ENCODE measurements around the gene MCTP1. TPM values are rescaled to one million over a fixed set of nuclear protein-coding genes. Genes with fewer than 3 reads are reported as not detected.

The MCTP1 gene
- total and polyA plus RNA-seq, 9 of the 15 experiments (the other 6 are each of a cell fraction or from before 2014, with no cell fraction given): 0.04 to 0.93 (median 0.06) TPM; not detected in 4

DNA sequence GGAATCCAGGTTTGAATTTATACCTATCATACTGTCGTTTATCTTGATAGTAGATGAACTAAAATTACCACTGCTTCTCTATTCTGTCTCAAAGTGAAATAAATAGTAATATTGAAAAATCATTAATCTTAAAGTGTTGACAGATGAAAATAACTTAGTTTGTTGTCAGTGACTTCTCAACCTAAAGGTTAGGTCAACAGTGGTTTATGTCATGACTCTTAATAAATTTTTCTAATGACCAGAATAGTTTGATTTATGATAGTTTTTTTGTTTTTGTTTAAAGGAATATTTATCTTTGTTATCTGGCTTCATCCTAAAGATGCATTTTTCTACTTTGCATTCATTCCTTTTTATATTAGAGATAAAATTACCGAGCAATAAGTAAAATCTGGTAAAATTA, 585.3 kb downstream of the MCTP1 start:
- Histone ChIP-seq H4K20me1 (replicated peaks; ENCODE audit: control insufficient read depth, insufficient read depth, low read length) (no peaks in the 10 kb centered on the region), H3K36me3 (ENCODE audit: control insufficient read depth, insufficient read depth, low read length) (peaks cover 10% of the 10 kb centered on the region; the same call in 1 of the 3 replicates), H3K9ac (ENCODE audit: insufficient read depth in 1 of 2, low read depth in 2 of 2, low read length in 2 of 2) (no peak overlapping the region), H3K4me2 (ENCODE audit: insufficient read depth, low read length) (no peak overlapping the region), H3K79me2 (ENCODE audit: control insufficient read depth, insufficient read depth, low read length) (no peaks in the 10 kb centered on the region), H3K27me3 (ENCODE audit: control insufficient read depth in 2 of 2, insufficient read depth in 2 of 2, low read length in 2 of 2) (no peaks in the 10 kb centered on the region), H3K27ac (ENCODE audit: extremely low read depth, low read depth, low read length) (no peak overlapping the region), H3K9me3 (replicated peaks; ENCODE audit: control insufficient read depth, insufficient read depth, low read depth, low read length) (no peaks in the 10 kb centered on the region), H3K4me1 (replicated peaks in 1 of 2; ENCODE audit: control insufficient read depth in 2 of 2, insufficient read depth in 2 of 2, low read length in 2 of 2) (no peaks in the 10 kb centered on the region), H3K4me3 (no peak overlapping the region), H2AFZ (ENCODE audit: low read depth, low read length) (no peak overlapping the region), H3K9me1 (ENCODE audit: control insufficient read depth, insufficient read depth, low read length) (no peaks in the 10 kb centered on the region)
- ATAC-seq (no peak), FAIRE-seq (no peak), DNase-seq (ENCODE audit: extremely low read depth in 1 of 4, low spot score in 3 of 4) (no peak)
- in situ Hi-C loops (cut with MboI) (no loop called here), intact Hi-C loops (cut with micrococcal nuclease) (no loop called here)
- no TSS peak for BruUV-seq (replicated peaks)
- ChIA-PET POLR2A (no interaction called here), CTCF (ENCODE audit: low intra/inter-chr PET ratio) (no interaction called here)
- no peak for TF ChIP-seq ZFP30 (CRISPR knock-in tag; IDR thresholded peaks at IDR 0.05; ENCODE audit: borderline replicate concordance)
- no peak for TF ChIP-seq SMAD3 (CRISPR knock-in tag; conservative IDR thresholded peaks at IDR 0.05)
- TF ChIP-seq, protein P1, sequence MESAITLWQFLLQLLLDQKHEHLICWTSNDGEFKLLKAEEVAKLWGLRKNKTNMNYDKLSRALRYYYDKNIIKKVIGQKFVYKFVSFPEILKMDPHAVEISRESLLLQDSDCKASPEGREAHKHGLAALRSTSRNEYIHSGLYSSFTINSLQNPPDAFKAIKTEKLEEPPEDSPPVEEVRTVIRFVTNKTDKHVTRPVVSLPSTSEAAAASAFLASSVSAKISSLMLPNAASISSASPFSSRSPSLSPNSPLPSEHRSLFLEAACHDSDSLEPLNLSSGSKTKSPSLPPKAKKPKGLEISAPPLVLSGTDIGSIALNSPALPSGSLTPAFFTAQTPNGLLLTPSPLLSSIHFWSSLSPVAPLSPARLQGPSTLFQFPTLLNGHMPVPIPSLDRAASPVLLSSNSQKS (CRISPR knock-in tag; IDR thresholded peaks at IDR 0.05): no peak
- 79% methylated on average over 2 of the region's 2 CpGs for WGBS (ENCODE audit: insufficient coverage, low coverage, missing lambda C conversion rate)

- intact Hi-C loops (cut with micrococcal nuclease): no loop called here
- Histone ChIP-seq H3K36me3 (ENCODE audit: control insufficient read depth, insufficient read depth, low read length) (peaks cover 11% of the 10 kb centered on the region; the same call in 1 of the 3 replicates), H3K4me1 (replicated peaks in 1 of 2; ENCODE audit: control insufficient read depth in 2 of 2, insufficient read depth in 2 of 2, low read length in 2 of 2) (no peaks in the 10 kb centered on the region), H4K20me1 (replicated peaks; ENCODE audit: control insufficient read depth, insufficient read depth, low read length) (no peaks in the 10 kb centered on the region), H3K79me2 (ENCODE audit: control insufficient read depth, insufficient read depth, low read length) (no peaks in the 10 kb centered on the region), H3K9me1 (ENCODE audit: control insufficient read depth, insufficient read depth, low read length) (no peaks in the 10 kb centered on the region), H2AFZ (ENCODE audit: low read depth, low read length) (no peak overlapping the region), H3K4me3 (no peak overlapping the region), H3K27me3 (ENCODE audit: control insufficient read depth in 2 of 2, insufficient read depth in 2 of 2, low read length in 2 of 2) (no peaks in the 10 kb centered on the region), H3K27ac (ENCODE audit: extremely low read depth, low read depth, low read length) (no peak overlapping the region), H3K9ac (ENCODE audit: insufficient read depth in 1 of 2, low read depth in 2 of 2, low read length in 2 of 2) (no peak overlapping the region), H3K4me2 (ENCODE audit: insufficient read depth, low read length) (no peak overlapping the region), H3K9me3 (replicated peaks; ENCODE audit: control insufficient read depth, insufficient read depth, low read depth, low read length) (no peaks in the 10 kb centered on the region)
- TF ChIP-seq ZNF436 (CRISPR knock-in tag; IDR thresholded peaks at IDR 0.05): no peak
- TF ChIP-seq, protein P2, sequence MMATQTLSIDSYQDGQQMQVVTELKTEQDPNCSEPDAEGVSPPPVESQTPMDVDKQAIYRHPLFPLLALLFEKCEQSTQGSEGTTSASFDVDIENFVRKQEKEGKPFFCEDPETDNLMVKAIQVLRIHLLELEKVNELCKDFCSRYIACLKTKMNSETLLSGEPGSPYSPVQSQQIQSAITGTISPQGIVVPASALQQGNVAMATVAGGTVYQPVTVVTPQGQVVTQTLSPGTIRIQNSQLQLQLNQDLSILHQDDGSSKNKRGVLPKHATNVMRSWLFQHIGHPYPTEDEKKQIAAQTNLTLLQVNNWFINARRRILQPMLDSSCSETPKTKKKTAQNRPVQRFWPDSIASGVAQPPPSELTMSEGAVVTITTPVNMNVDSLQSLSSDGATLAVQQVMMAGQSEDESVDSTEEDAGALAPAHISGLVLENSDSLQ (IDR thresholded peaks at IDR 0.05): peak; percentile 40; the same call in 1 of the 2 replicates
- no TSS peak for BruUV-seq (replicated peaks)
- DNase-seq (ENCODE audit: extremely low read depth in 1 of 4, low spot score in 3 of 4) (no peak), ATAC-seq (no peak), FAIRE-seq (peak; percentile 19)
- in situ Hi-C loops (cut with MboI): no loop called here
- POLR2A ChIA-PET: no interaction called here
- 81% methylated on average over 5 of the region's 5 CpGs for WGBS (ENCODE audit: insufficient coverage, low coverage, missing lambda C conversion rate)
- CTCF ChIA-PET (ENCODE audit: low intra/inter-chr PET ratio): no interaction called here
Observed at GRCh38 chr5:94698197-94698596, 586.7 kb downstream of the MCTP1 start.
